Neural progenitor cell (in vitro differentiated cells): ENCODE measurements around the gene GNG10. TPM values are rescaled to one million over a fixed set of nuclear protein-coding genes. Genes with fewer than 3 reads are reported as not detected.
"Not testable (repeated sequence)": the region's sequence is repeated elsewhere in the genome, so short reads cannot be mapped to it uniquely, and the experiment has no call there.

ENCODE experiments used
- DNase-seq: peaks from one replicate; pipeline ENCODE4 v3.0.0-alpha.2; 2016; ENCODE audit warnings: low spot score
- H2AFZ ChIP-seq: fragments of 200-600 bp; sonication (generic); replicated peaks from 2 replicates; pipeline ENCODE4 v1.6.1; 2016; ENCODE audit warnings: antibody characterized with exemption
- H3F3A ChIP-seq: fragments of 200-600 bp; sonication (generic); 2 replicates; pipeline ENCODE4 v1.6.1; 2016; ENCODE audit warnings: antibody characterized with exemption, low read depth
- H3K27ac ChIP-seq: fragments of 200-600 bp; sonication (generic); 2 replicates; pipeline ENCODE4 v1.5.1; 2016; ENCODE audit warnings: mild to moderate bottlenecking
- H3K27me3 ChIP-seq: fragments of 200-600 bp; sonication (generic); 2 replicates; pipeline ENCODE4 v1.6.1; 2016; ENCODE audit warnings: mild to moderate bottlenecking, moderate library complexity
- H3K36me3 ChIP-seq: fragments of 200-600 bp; sonication (generic); 2 replicates; pipeline ENCODE4 v1.5.1; 2016
- H3K4me1 ChIP-seq: fragments of 200-600 bp; sonication (generic); 2 replicates; pipeline ENCODE4 v1.6.1; 2016; ENCODE audit warnings: mixed run types
- H3K4me2 ChIP-seq: fragments of 200-600 bp; sonication (generic); 2 replicates; pipeline ENCODE4 v1.6.1; 2016
- H3K4me3 ChIP-seq: fragments of 200-600 bp; sonication (generic); 2 replicates; pipeline ENCODE4 v1.5.1; 2016
- H3K79me2 ChIP-seq: fragments of 200-600 bp; sonication (generic); 2 replicates; pipeline ENCODE4 v1.6.1; 2016; ENCODE audit warnings: low read depth
- H3K9ac ChIP-seq: fragments of 200-600 bp; sonication (generic); 2 replicates; pipeline ENCODE4 v1.6.1; 2016
- H3K9me3 ChIP-seq: fragments of 200-600 bp; sonication (generic); 2 replicates; pipeline ENCODE4 v1.5.1; 2016; ENCODE audit warnings: low read depth
- H4K20me1 ChIP-seq: fragments of 200-600 bp; sonication (generic); 2 replicates; pipeline ENCODE4 v1.6.1; 2016; ENCODE audit warnings: low read depth
- H3K27ac Mint-ChIP-seq: 3 replicates; pipeline ENCODE4 v1.8.0; 2021; ENCODE audit warnings: mixed read lengths
- H3K27me3 Mint-ChIP-seq: 2 replicates; pipeline ENCODE4 v1.8.0; 2022; ENCODE audit warnings: low read depth, mild to moderate bottlenecking, inconsistent platforms, moderate library complexity, mixed read lengths; ENCODE audit not compliant: insufficient read depth
- H3K36me3 Mint-ChIP-seq: 3 replicates; pipeline ENCODE4 v1.8.0; 2021; ENCODE audit warnings: mixed read lengths
- H3K4me1 Mint-ChIP-seq: 3 replicates; pipeline ENCODE4 v1.8.0; 2021; ENCODE audit warnings: mixed read lengths
- H3K4me3 Mint-ChIP-seq: 3 replicates; pipeline ENCODE4 v1.8.0; 2021; ENCODE audit warnings: mild to moderate bottlenecking, moderate library complexity, mixed read lengths
- H3K9me3 Mint-ChIP-seq: 3 replicates; pipeline ENCODE4 v1.8.0; 2020; ENCODE audit warnings: mixed read lengths
- EZH2 ChIP-seq: fragments of 200-600 bp; sonication (generic); IDR thresholded peaks from 2 replicates; pipeline ENCODE4 v1.6.1; 2017; ENCODE audit warnings: antibody characterized with exemption, mild to moderate bottlenecking, moderate library complexity
- EZH2phosphoT487 ChIP-seq: fragments of 200-600 bp; sonication (generic); IDR thresholded peaks from 2 replicates; pipeline ENCODE4 v1.6.1; 2017; ENCODE audit warnings: antibody characterized with exemption
- total RNA-seq: library from RNA; depleted of rRNA; stranded (reverse); fragments of >200 nt; gene quantifications from 2 replicates; pipeline ENCODE4 v1.2.3, GENCODE V29; 2015; ENCODE audit warnings: low replicate concordance
- TF ChIP-seq, protein P1 (sequence below): fragments of 200-600 bp; sonication (generic); IDR thresholded peaks from 2 replicates; pipeline ENCODE4 v1.5.1; 2017; ENCODE audit warnings: antibody characterized with exemption, mild to moderate bottlenecking

Gene GNG10
- total RNA-seq, 1 donor from 2014 or later, result 128 TPM

DNA sequence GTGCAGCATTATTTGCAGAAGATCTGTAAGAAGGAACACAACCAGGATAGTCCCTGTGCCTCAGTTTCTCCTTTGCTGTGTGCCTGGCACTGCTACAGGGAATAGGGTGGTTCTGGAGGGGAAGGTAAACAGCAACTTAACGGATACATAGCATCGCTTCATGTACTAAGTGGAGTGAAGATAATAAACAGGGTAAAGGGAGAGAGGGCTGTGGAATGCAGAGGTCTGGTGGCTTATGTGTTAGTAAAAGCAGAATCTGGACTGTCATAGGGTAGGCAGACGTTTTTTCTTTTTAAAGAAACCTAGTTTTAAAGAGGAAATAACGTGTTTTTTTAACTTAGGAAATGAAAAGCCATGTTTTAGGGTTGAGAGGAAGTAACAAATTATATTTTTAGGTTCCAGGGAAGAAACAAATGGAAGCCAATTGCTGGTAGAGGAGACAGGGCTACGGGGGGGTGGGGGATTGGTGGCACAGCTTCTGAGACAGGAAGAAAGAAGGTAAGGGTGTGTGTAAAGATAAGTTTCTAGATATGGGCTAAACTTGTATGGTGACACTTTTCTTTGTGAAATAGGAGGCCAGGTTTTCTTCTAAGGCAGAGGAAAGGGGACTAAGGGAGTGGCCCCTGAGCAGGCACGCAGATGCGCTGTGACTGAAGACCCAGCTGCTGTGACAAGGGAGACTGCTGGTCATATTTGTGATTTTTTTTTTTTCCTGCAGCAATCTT lies 1.3 kb downstream of the GNG10 start:
- H3K9me3 ChIP-seq, result no peaks in the 10 kb centered on the region
- no peak overlapping the region for H2AFZ ChIP-seq
- peaks cover 18% of the 10 kb centered on the region for H3F3A ChIP-seq
- H3K27ac ChIP-seq, result peak overlapping the region; percentile 82
- Mint-ChIP-seq H3K27me3 (peaks cover 2% of the 10 kb centered on the region), H3K9me3 (no peaks in the 10 kb centered on the region), H3K36me3 (peaks cover 14% of the 10 kb centered on the region), H3K27ac (peak overlapping the region; percentile 95), H3K4me1 (peaks cover 20% of the 10 kb centered on the region), H3K4me3 (peak overlapping the region; percentile 98)
- peak overlapping the region; percentile 91 for H3K4me2 ChIP-seq
- TF ChIP-seq, protein P1, sequence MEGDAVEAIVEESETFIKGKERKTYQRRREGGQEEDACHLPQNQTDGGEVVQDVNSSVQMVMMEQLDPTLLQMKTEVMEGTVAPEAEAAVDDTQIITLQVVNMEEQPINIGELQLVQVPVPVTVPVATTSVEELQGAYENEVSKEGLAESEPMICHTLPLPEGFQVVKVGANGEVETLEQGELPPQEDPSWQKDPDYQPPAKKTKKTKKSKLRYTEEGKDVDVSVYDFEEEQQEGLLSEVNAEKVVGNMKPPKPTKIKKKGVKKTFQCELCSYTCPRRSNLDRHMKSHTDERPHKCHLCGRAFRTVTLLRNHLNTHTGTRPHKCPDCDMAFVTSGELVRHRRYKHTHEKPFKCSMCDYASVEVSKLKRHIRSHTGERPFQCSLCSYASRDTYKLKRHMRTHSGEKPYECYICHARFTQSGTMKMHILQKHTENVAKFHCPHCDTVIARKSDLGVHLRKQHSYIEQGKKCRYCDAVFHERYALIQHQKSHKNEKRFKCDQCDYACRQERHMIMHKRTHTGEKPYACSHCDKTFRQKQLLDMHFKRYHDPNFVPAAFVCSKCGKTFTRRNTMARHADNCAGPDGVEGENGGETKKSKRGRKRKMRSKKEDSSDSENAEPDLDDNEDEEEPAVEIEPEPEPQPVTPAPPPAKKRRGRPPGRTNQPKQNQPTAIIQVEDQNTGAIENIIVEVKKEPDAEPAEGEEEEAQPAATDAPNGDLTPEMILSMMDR, result no peak
- DNase-seq, result peak; percentile 2
- no peak overlapping the region for H3K9ac ChIP-seq
- peak overlapping the region; percentile 94 for H3K4me3 ChIP-seq
- peaks cover 15% of the 10 kb centered on the region for H3K4me1 ChIP-seq
- H4K20me1 ChIP-seq, result peaks cover 34% of the 10 kb centered on the region
- H3K36me3 ChIP-seq, result no peaks in the 10 kb centered on the region
- H3K79me2 ChIP-seq, result peaks cover 56% of the 10 kb centered on the region
- H3K27me3 ChIP-seq, result peaks cover 19% of the 10 kb centered on the region

DNA sequence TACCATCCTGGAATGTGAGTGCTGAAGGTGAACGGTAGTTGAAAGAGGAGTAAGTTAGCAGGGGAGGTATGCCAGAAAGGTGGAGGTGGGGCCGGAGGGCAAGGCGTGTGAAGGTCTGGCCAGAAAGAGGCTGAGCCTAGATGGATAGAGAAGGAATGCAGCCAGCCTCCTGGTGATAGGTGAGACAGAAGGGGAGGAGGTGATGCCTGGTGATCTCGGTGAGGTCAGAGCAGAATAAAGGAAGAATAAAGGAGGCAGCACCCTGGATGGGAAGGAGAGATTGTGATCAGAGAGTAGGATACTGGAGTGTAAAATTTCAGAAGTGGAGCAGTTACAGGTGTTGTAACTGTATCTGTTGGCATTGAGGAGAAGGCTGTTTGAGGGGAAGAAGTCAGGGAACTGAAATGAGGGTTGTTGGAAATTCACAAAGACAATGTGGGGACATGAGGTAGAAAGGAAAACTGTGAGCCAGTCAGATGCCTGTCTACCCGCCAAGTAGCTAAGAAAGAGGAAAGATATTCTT lies 2.0 kb downstream of the GNG10 start:
- Histone ChIP-seq H3K36me3 (no peaks in the 10 kb centered on the region), H2AFZ (no peak overlapping the region), H3K27me3 (peaks cover 19% of the 10 kb centered on the region), H3K79me2 (peaks cover 56% of the 10 kb centered on the region), H4K20me1 (peaks cover 38% of the 10 kb centered on the region), H3K4me2 (peak overlapping the region; percentile 91), H3K9ac (no peak overlapping the region), H3K9me3 (no peaks in the 10 kb centered on the region), H3K4me3 (peak overlapping the region; percentile 94), H3K27ac (no peak overlapping the region), H3F3A (peaks cover 18% of the 10 kb centered on the region), H3K4me1 (peaks cover 15% of the 10 kb centered on the region)
- H3K4me1 Mint-ChIP-seq, result peaks cover 20% of the 10 kb centered on the region
- DNase-seq, result peak; percentile 11
- H3K4me3 Mint-ChIP-seq, result no peak overlapping the region
- H3K27me3 Mint-ChIP-seq, result peaks cover 2% of the 10 kb centered on the region
- no peak overlapping the region for H3K27ac Mint-ChIP-seq
- no peaks in the 10 kb centered on the region for H3K9me3 Mint-ChIP-seq
- TF ChIP-seq EZH2 (no peak), EZH2phosphoT487 (no peak)
- TF ChIP-seq, protein P1, result no peak
- H3K36me3 Mint-ChIP-seq, result peaks cover 14% of the 10 kb centered on the region

DNA sequence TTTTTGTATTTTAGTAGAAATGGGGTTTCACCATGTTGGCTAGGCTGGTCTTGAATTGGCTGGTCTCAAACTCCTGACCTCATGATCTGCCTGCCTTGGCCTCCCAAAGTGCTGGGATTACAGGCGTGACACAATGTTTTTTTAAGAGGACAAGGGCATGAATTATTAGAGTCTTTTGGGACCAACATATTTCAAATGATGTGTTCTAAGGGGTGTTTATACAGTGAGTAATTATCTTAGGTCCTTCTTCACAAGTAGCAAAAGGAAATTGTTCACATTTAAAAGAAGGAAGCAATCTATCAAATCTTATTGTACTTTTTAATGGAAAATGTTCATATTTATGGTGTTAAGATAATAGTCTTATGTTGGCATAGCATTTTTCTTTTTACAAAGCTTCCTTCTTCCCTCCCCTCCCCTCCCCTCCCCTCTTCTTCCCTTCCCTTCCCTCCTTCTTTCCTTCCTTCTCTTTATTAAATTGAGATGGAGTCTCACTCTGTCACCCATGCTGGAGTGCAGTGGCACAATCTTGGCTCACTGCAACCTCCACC lies 6.7 kb downstream of the GNG10 start:
- Histone ChIP-seq H3K4me2 (no peak overlapping the region), H4K20me1 (peaks cover 28% of the 10 kb centered on the region), H3F3A (peaks cover 3% of the 10 kb centered on the region), H3K4me1 (peaks cover 6% of the 10 kb centered on the region), H3K27me3 (no peaks in the 10 kb centered on the region), H3K79me2 (peaks cover 43% of the 10 kb centered on the region), H3K4me3 (no peak overlapping the region), H3K27ac (no peak overlapping the region), H3K36me3 (peaks cover 8% of the 10 kb centered on the region), H2AFZ (no peak overlapping the region), H3K9me3 (no peaks in the 10 kb centered on the region), H3K9ac (no peak overlapping the region)
- H3K4me1 Mint-ChIP-seq, result peaks cover 5% of the 10 kb centered on the region
- no peaks in the 10 kb centered on the region for H3K9me3 Mint-ChIP-seq
- H3K36me3 Mint-ChIP-seq, result peaks cover 16% of the 10 kb centered on the region
- no peak overlapping the region for H3K27ac Mint-ChIP-seq
- TF ChIP-seq EZH2phosphoT487, result no peak
- no peak for TF ChIP-seq EZH2
- TF ChIP-seq, protein P1, result no peak
- DNase-seq, result no peak
- H3K4me3 Mint-ChIP-seq, result no peak overlapping the region
- peaks cover 2% of the 10 kb centered on the region for H3K27me3 Mint-ChIP-seq

DNA sequence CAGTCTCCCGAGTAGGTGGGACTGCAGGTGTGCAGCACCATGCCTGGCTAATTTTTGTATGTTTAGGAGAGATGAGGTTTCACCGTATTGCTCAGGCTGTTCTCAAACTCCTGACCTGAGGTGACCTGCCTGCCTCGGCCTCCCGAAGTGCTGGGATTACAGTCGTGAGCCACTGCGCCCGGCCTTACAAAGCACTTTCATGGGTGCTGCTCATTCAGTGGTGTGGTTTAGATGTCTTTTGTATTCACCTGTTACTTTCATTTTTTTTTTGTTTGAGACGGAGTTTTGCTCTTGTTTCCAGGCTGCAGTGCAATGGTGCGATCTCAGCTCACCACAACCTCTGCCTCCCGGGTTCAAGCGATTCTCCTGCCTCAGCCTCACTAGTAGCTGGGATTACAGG lies 7.2 kb downstream of the GNG10 start:
- H3F3A ChIP-seq, H3K4me2 ChIP-seq, H3K27me3 ChIP-seq, H3K9ac ChIP-seq, H3K9me3 Mint-ChIP-seq, DNase-seq, H3K27ac ChIP-seq, H3K9me3 ChIP-seq, H3K4me3 ChIP-seq, H3K4me1 Mint-ChIP-seq, H3K27me3 Mint-ChIP-seq, H2AFZ ChIP-seq, H3K4me1 ChIP-seq, H3K27ac Mint-ChIP-seq, H3K36me3 ChIP-seq, H3K4me3 Mint-ChIP-seq: not testable (repeated sequence)
- H4K20me1 ChIP-seq, result peaks cover 23% of the 10 kb centered on the region
- H3K36me3 Mint-ChIP-seq, result peaks cover 11% of the 10 kb centered on the region
- peaks cover 38% of the 10 kb centered on the region for H3K79me2 ChIP-seq
